Activated T-helper 1 cell treated with anti-CD3 and anti-CD28 coated beads, Interleukin-12 subunit alpha, Interleukin-12 subunit beta, Interleukin-2, Interleukin-4 antibody, amounts not matched to agents 30 ng/mL and 10 ng/mL and 1 ng/mL, durations not matched to agents 14 hours and 24 hours and 36 hours (primary cell): ENCODE measurements around the gene SAP30BP. TPM values are rescaled to one million over a fixed set of nuclear protein-coding genes. Genes with fewer than 3 reads are reported as not detected.

Source experiments
- DNase-seq: peaks from one replicate; pipeline ENCODE4 v3.0.0; 2021; ENCODE audit warnings: low spot score
- H3K27ac Mint-ChIP-seq: one replicate; pipeline ENCODE4 v1.8.0; 2021; ENCODE audit warnings: mild to moderate bottlenecking, mixed read lengths
- H3K27me3 Mint-ChIP-seq: one replicate; pipeline ENCODE4 v1.8.0; 2022; ENCODE audit warnings: mild to moderate bottlenecking, moderate library complexity, mixed read lengths; ENCODE audit not compliant: insufficient read depth
- H3K36me3 Mint-ChIP-seq: one replicate; pipeline ENCODE4 v1.8.0; 2021; ENCODE audit warnings: low read depth, mixed read lengths
- H3K4me1 Mint-ChIP-seq: one replicate; pipeline ENCODE4 v1.8.0; 2021; ENCODE audit warnings: low read depth, mixed read lengths
- H3K4me3 Mint-ChIP-seq: one replicate; pipeline ENCODE4 v1.8.0; 2021; ENCODE audit warnings: mild to moderate bottlenecking, moderate library complexity, mixed read lengths
- H3K9me3 Mint-ChIP-seq: one replicate; pipeline ENCODE4 v1.8.0; 2021; ENCODE audit warnings: mixed read lengths
- intact Hi-C: fragments of 100-400 bp; cut with micrococcal nuclease; formaldehyde crosslinking; loops from one replicate; pipeline ENCODE4 v1.15.1; 2024
- total RNA-seq: library from RNA; stranded (reverse); gene quantifications from 2 replicates; pipeline ENCODE4 v1.2.3, GENCODE V29; 2022

SAP30BP gene
- total RNA-seq, 1 donor from 2014 or later: 113 TPM

- Mint-ChIP-seq H3K36me3 (no peaks in the 10 kb centered on the region), H3K4me1 (peaks cover 5% of the 10 kb centered on the region), H3K27ac (no peak overlapping the region), H3K9me3 (no peaks in the 10 kb centered on the region), H3K27me3 (peaks cover 18% of the 10 kb centered on the region), H3K4me3 (no peak overlapping the region)
- no peak for DNase-seq
- intact Hi-C loops: no loop called here
These were observed 56.2 kb downstream of the SAP30BP start for GRCh38 chr17:75723171-75723930.

GRCh38 chr17:75724016-75725003 lies 57.2 kb downstream of the SAP30BP start:
- no peaks in the 10 kb centered on the region for H3K36me3 Mint-ChIP-seq
- DNase-seq: no peak
- peaks cover 16% of the 10 kb centered on the region for H3K27me3 Mint-ChIP-seq
- intact Hi-C loops: no loop called here
- H3K4me1 Mint-ChIP-seq: peaks cover 5% of the 10 kb centered on the region
- H3K4me3 Mint-ChIP-seq: no peak overlapping the region
- no peak overlapping the region for H3K27ac Mint-ChIP-seq
- no peaks in the 10 kb centered on the region for H3K9me3 Mint-ChIP-seq

GRCh38 chr17:75725504-75725903 lies 58.4 kb downstream of the SAP30BP start:
- Mint-ChIP-seq H3K9me3 (no peaks in the 10 kb centered on the region), H3K36me3 (no peaks in the 10 kb centered on the region), H3K4me3 (no peak overlapping the region), H3K4me1 (peaks cover 3% of the 10 kb centered on the region), H3K27me3 (peaks cover 11% of the 10 kb centered on the region), H3K27ac (no peak overlapping the region)
- no peak for DNase-seq
- intact Hi-C loops: no loop called here

- no peak overlapping the region for H3K4me3 Mint-ChIP-seq
- intact Hi-C loops: no loop called here
- no peak overlapping the region for H3K27ac Mint-ChIP-seq
- H3K27me3 Mint-ChIP-seq: peaks cover 9% of the 10 kb centered on the region
- no peaks in the 10 kb centered on the region for H3K4me1 Mint-ChIP-seq
- DNase-seq: no peak
- H3K9me3 Mint-ChIP-seq: no peaks in the 10 kb centered on the region
- no peaks in the 10 kb centered on the region for H3K36me3 Mint-ChIP-seq
These were observed 60.3 kb downstream of the SAP30BP start for GRCh38 chr17:75727391-75727790.

- H3K27ac Mint-ChIP-seq: no peak overlapping the region
- H3K4me3 Mint-ChIP-seq: no peak overlapping the region
- intact Hi-C loops: no loop called here
- H3K4me1 Mint-ChIP-seq: no peaks in the 10 kb centered on the region
- peaks cover 3% of the 10 kb centered on the region for H3K27me3 Mint-ChIP-seq
- no peaks in the 10 kb centered on the region for H3K36me3 Mint-ChIP-seq
- H3K9me3 Mint-ChIP-seq: no peaks in the 10 kb centered on the region
- no peak for DNase-seq
These were observed 62.2 kb downstream of the SAP30BP start for GRCh38 chr17:75729351-75729750.

- intact Hi-C loops: no loop called here
- no peak overlapping the region for H3K4me3 Mint-ChIP-seq
These were observed 62.9 kb downstream of the SAP30BP start for GRCh38 chr17:75730065-75730464.

GRCh38 chr17:75731086-75731715 lies 64.1 kb downstream of the SAP30BP start:
- Mint-ChIP-seq H3K27me3 (no peaks in the 10 kb centered on the region), H3K9me3 (no peaks in the 10 kb centered on the region)
- intact Hi-C loops: no loop called here

More at GRCh38 chr17:75730065-75730464, 62.9 kb downstream of the SAP30BP start:
- Mint-ChIP-seq H3K9me3 (no peaks in the 10 kb centered on the region), H3K4me1 (no peaks in the 10 kb centered on the region), H3K27me3 (peaks cover 3% of the 10 kb centered on the region), H3K36me3 (no peaks in the 10 kb centered on the region), H3K27ac (no peak overlapping the region)
- no peak for DNase-seq

GRCh38 chr17:75731716-75732498 lies 64.8 kb downstream of the SAP30BP start:
- Mint-ChIP-seq H3K27me3 (no peaks in the 10 kb centered on the region), H3K4me3 (no peak overlapping the region), H3K4me1 (no peaks in the 10 kb centered on the region), H3K36me3 (no peaks in the 10 kb centered on the region), H3K27ac (no peak overlapping the region), H3K9me3 (no peaks in the 10 kb centered on the region)
- DNase-seq: no peak
- intact Hi-C loops: no loop called here

More at GRCh38 chr17:75731086-75731715, 64.1 kb downstream of the SAP30BP start:
- no peak for DNase-seq
- Mint-ChIP-seq H3K36me3 (no peaks in the 10 kb centered on the region), H3K4me1 (no peaks in the 10 kb centered on the region), H3K4me3 (no peak overlapping the region), H3K27ac (no peak overlapping the region)

GRCh38 chr17:75733471-75733870 lies 66.3 kb downstream of the SAP30BP start:
- no peaks in the 10 kb centered on the region for H3K36me3 Mint-ChIP-seq
- H3K27ac Mint-ChIP-seq: no peak overlapping the region
- intact Hi-C loops: no loop called here
- H3K27me3 Mint-ChIP-seq: no peaks in the 10 kb centered on the region
- no peak for DNase-seq
- no peaks in the 10 kb centered on the region for H3K9me3 Mint-ChIP-seq
- peaks cover 8% of the 10 kb centered on the region for H3K4me1 Mint-ChIP-seq
- no peak overlapping the region for H3K4me3 Mint-ChIP-seq

- Mint-ChIP-seq H3K4me1 (peaks cover 9% of the 10 kb centered on the region), H3K36me3 (no peaks in the 10 kb centered on the region), H3K27me3 (no peaks in the 10 kb centered on the region), H3K9me3 (no peaks in the 10 kb centered on the region), H3K27ac (no peak overlapping the region), H3K4me3 (no peak overlapping the region)
- DNase-seq: no peak
- intact Hi-C loops: no loop called here
These were observed 67.6 kb downstream of the SAP30BP start for GRCh38 chr17:75734674-75735294.

- H3K9me3 Mint-ChIP-seq: no peaks in the 10 kb centered on the region
- H3K36me3 Mint-ChIP-seq: no peaks in the 10 kb centered on the region
- H3K27me3 Mint-ChIP-seq: no peaks in the 10 kb centered on the region
- H3K4me1 Mint-ChIP-seq: peaks cover 9% of the 10 kb centered on the region
- DNase-seq: no peak
- no peak overlapping the region for H3K4me3 Mint-ChIP-seq
- H3K27ac Mint-ChIP-seq: peak overlapping the region; percentile 11
- intact Hi-C loops: no loop called here
These were observed 69.2 kb downstream of the SAP30BP start for GRCh38 chr17:75736173-75736835.
